ENCODE measurements around the gene MN1. TPM values are rescaled to one million over a fixed set of nuclear protein-coding genes. Genes with fewer than 3 reads are reported as not detected.

MN1 gene
- polyA plus RNA-seq, 2 of the 4 experiments (the other 2 are of a cell fraction), result 0.59 to 2.4 TPM

- DNase-seq (ENCODE audit: low read depth in 1 of 2, low spot score in 1 of 2) (no peak), FAIRE-seq (no peak), ATAC-seq (no peak)
- Histone ChIP-seq H3K4me2 (no peak overlapping the region), H3K9me3 (0 out of 3 replicates have a peak, but pooled peaks cover 6% of the 10 kb centered on the region), H3K27ac (no peak overlapping the region), H3K4me3 (no peak overlapping the region), H3K4me1 (no peaks in the 10 kb centered on the region)
- POLR2A ChIA-PET, result no interaction called here
- TF ChIP-seq CBX8 (IDR thresholded peaks at IDR 0.05) (no peak), MAZ (IDR thresholded peaks at IDR 0.05; ENCODE audit: borderline replicate concordance, low read depth, low read length) (no peak), TFCP2L1 (CRISPR knock-in tag; IDR thresholded peaks at IDR 0.05) (no peak), MAFK (IDR thresholded peaks at IDR 0.05; ENCODE audit: partially characterized antibody) (peak; percentile 61), NFE2L2 (conservative IDR thresholded peaks at IDR 0.05; ENCODE audit: low read length) (no peak), RFX5 (IDR thresholded peaks at IDR 0.05) (no peak), NPAS2 (CRISPR knock-in tag; IDR thresholded peaks at IDR 0.05; ENCODE audit: borderline replicate concordance) (no peak)
- WGBS (ENCODE audit: missing lambda C conversion rate), result 69% methylated on average over 11 of the region's 12 CpGs
- CTCF ChIA-PET, result interaction anchor here (0.5 kb wide), 1 partner anchor 496 kb away, joined by 3 read pairs; no protein-coding TSS in a partner anchor
Observed at GRCh38 chr22:27705408-27706080, 96.0 kb downstream of the MN1 start.

GRCh38 chr22:27704581-27704980 is 97.0 kb downstream of the MN1 start:
- Histone ChIP-seq H3K4me1 (no peaks in the 10 kb centered on the region), H3K9me3 (0 out of 3 replicates have a peak, but pooled peaks cover 6% of the 10 kb centered on the region), H3K4me3 (no peak overlapping the region), H3K4me2 (no peak overlapping the region), H3K27ac (no peak overlapping the region)
- TF ChIP-seq ATOH8 (CRISPR knock-in tag; IDR thresholded peaks at IDR 0.05; ENCODE audit: low read depth) (no peak), USF2 (IDR thresholded peaks at IDR 0.05) (no peak), RAD21 (conservative IDR thresholded peaks at IDR 0.05 in 1 of 2, IDR thresholded peaks at IDR 0.05 in 1 of 2) (no peak), NR3C1 (IDR thresholded peaks at IDR 0.05) (no peak), REST (IDR thresholded peaks at IDR 0.05) (no peak), RFX5 (IDR thresholded peaks at IDR 0.05) (no peak), JUN (IDR thresholded peaks at IDR 0.05) (no peak), BCL3 (IDR thresholded peaks at IDR 0.05) (no peak), HEYL (CRISPR knock-in tag; IDR thresholded peaks at IDR 0.05) (no peak), E2F6 (IDR thresholded peaks at IDR 0.05; ENCODE audit: borderline replicate concordance, low read depth) (no peak), ESRRA (IDR thresholded peaks at IDR 0.05; ENCODE audit: borderline replicate concordance, low read length) (no peak), HOXB5 (CRISPR knock-in tag; IDR thresholded peaks at IDR 0.05) (no peak), HDAC2 (IDR thresholded peaks at IDR 0.05) (no peak)
- CTCF ChIA-PET, result no interaction called here
- POLR2A ChIA-PET, result no interaction called here
- DNase-seq (ENCODE audit: low read depth in 1 of 2, low spot score in 1 of 2) (no peak), ATAC-seq (no peak), FAIRE-seq (no peak)
- WGBS (ENCODE audit: missing lambda C conversion rate), result 97% methylated on average over 5 of the region's 6 CpGs

Data from A549 (cell line).